AG09309 (cell line): ENCODE data around the gene GLYATL1.

Experiments
- DNase-seq: peaks from one replicate; pipeline ENCODE4 v3.0.0-alpha.2; 2010; ENCODE audit warnings: low read depth
- H3K4me3 ChIP-seq: 2 replicates; pipeline ENCODE4 v1.5.1; 2011; ENCODE audit warnings: mild to moderate bottlenecking, low read depth, low read length, moderate library complexity; ENCODE audit not compliant: control insufficient read depth
- CTCF ChIP-seq: IDR thresholded peaks from 2 replicates; pipeline ENCODE4 v1.5.1; 2011; ENCODE audit warnings: mild to moderate bottlenecking, low read depth, low read length, inconsistent platforms; ENCODE audit not compliant: insufficient read depth, control insufficient read depth; ENCODE audit errors: missing control alignments

GLYATL1 gene

DNA sequence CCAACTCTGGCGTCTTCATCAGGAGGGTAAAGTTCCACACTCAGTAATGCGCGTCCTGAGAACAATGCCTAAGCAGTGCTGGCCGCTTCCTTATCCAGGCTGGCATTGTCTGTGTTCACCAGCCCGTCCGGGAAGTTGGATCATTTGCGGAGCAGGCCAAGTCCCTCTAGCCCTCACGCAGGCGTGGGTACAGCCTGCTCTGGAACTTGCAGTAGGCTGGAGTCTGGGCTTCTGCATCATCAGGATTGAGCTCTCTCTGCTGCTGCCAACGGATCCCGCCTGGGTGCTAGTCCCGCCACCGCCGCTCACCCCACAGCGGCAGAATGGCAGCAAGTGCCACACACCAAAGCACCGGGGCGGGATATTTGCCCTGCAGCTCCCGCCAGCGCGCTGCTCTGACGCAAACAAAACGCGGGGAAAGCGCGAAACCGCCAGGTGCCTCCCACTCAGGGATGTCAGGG is 29.0 kb downstream of the GLYATL1 start:
- H3K4me3 ChIP-seq, result no peak overlapping the region
- no peak for TF ChIP-seq CTCF
- DNase-seq, result no peak

DNA sequence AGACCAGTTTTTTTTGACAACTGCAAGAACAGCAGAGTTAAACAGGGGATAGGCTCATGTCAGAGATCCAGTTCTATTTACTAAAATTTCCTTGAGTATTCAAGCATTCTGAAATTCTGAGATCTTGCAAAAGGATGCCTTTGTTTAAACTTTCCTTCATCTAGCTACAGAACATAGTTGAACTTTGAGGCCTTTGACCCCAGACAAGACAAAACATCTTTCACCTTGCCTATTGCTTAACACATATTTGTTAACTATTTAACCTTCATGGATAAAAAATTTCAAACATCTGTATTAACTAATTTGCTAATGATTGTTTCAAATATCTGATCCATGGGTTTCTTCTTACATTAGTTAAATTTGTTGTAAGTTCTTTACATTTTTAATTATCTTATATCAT is 38.2 kb downstream of the GLYATL1 start:
- no peak for TF ChIP-seq CTCF
- no peak overlapping the region for H3K4me3 ChIP-seq
- DNase-seq, result no peak

DNA sequence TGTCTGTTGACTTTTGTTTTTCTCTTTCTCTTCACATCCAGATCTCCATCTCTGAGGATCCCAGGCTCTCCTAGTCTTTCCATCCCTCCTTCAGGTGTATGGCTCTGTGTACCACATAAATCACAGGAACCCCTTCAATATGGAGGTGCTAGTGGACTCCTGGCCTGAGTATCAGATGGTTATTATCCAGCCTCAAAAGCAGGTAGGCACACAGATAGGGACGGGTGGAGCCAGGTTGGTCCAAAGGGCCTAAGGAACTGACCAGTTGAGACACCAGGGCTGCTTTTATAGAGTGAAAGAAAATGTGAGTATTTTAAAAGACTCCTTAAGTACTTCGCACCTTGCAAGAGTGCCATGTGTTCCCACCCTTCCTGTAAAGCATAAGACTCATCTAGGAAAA is 39.9 kb downstream of the GLYATL1 start:
- no peak for DNase-seq
- no peak overlapping the region for H3K4me3 ChIP-seq
- no peak for TF ChIP-seq CTCF

DNA sequence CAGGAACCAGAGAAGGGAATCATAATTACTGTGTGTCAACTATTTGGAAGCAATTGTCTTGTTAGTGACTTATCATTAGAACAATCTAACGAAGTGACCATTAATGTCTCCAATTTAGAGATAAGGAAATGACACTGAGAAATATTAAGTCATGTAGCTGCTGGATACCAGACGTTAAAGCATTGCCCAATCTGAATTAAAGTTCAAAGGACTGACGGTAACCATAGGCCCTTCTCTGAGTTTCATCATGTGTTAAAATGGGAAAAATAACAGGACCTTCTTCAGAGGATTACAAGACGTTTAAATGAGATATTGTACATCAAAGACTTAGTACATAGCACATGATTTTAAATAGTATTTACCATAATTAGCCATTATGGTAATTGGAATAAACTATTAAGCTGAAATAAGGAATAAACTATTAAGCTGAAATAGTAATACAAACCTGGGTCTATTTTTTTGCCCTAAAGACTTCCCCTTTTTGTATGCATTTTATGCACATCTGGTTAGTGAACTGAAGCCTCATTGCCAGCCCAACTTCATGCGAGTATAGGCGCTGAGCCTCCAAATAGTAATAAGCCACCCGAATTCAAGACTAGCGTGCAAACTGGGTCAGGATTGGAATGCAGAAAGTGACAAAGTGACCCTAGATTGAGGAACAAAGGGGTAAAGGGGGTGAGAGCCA is 41.0 kb downstream of the GLYATL1 start:
- TF ChIP-seq CTCF, result no peak
- DNase-seq, result no peak
- H3K4me3 ChIP-seq, result no peak overlapping the region

DNA sequence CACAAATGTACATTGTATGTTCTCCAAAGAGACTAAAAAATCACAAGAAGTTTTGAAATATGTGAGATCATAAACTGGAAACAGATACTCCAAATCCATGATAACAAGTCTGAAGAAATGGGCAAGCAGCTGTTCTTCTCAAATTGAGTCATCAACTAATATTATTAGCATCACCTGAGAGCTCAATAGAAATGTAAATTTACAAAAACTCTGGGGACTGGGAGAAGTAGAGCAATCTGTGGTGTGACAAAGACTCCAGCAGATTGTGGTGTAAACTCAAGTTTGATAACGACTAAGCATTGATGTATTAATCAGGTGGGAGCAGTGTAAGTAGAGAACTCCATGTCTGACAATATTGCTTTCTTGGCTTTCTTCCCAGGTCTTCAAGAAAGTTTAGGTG is 53.2 kb downstream of the GLYATL1 start:
- DNase-seq, result no peak
- H3K4me3 ChIP-seq, result no peak overlapping the region
- no peak for TF ChIP-seq CTCF

- no peak overlapping the region for H3K4me3 ChIP-seq
- no peak for DNase-seq
- no peak for TF ChIP-seq CTCF
Measured at GRCh38 chr11:58994171-58994570, 54.9 kb downstream of the GLYATL1 start.
